ENCODE measurements around the gene SLC25A45.
"Not testable (repeated sequence)": the region's sequence is repeated elsewhere in the genome, so short reads cannot be mapped to it uniquely, and the experiment has no call there.

The SLC25A45 gene

DNA sequence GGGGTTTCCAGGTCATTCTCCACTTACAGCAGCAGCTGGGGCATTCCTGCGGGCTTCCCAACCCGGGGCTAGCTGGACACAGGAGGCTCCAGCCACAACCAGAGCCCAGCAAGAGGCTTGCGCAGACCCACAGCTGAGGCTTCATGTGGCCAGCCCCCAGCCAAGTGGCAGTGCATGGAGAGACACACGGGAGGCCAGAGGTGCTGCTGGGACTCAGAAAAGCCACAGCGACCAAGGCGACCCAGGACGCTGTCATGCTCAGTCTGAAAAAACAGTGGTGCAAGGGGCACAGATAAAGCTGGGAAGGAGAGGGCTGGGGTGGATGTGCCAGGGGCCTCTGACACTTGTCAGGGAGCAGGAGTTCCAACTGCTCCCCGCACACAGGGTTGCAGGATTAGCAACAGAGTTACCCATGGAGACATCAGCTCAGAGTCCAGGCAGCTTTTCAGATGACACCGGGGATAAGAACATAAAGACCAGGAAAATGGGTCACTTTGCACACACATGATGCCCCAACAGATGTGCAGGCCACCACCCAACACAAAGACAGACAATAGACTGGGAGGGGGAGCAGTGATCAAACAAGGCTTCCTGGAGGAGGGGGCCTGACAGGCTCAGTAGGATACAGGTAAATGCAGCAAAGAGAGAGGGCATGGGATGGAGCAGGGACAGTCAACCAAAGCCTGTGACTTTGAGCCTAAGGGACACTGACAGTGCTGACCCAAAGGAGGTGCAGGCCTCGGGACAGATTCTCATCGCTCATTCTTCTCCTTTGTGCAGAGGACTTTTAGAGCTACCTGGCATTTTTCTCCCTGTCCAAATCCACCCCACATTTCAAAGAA lies 33.3 kb upstream of the SLC25A45 start:
- H3K9me3 ChIP-seq, result no peaks in the 10 kb centered on the region
- TF ChIP-seq CTCF (IDR thresholded peaks at IDR 0.05; ENCODE audit: low read depth, low read length), result no peak
- H3K27me3 ChIP-seq, result no peaks in the 10 kb centered on the region
- H3K4me3 ChIP-seq (ENCODE audit: low read depth, low read length), result peak overlapping the region; percentile 33
- H3K4me1 ChIP-seq, result peaks cover 18% of the 10 kb centered on the region
- DNase-seq, result no peak
- H3K36me3 ChIP-seq, result no peaks in the 10 kb centered on the region

DNA sequence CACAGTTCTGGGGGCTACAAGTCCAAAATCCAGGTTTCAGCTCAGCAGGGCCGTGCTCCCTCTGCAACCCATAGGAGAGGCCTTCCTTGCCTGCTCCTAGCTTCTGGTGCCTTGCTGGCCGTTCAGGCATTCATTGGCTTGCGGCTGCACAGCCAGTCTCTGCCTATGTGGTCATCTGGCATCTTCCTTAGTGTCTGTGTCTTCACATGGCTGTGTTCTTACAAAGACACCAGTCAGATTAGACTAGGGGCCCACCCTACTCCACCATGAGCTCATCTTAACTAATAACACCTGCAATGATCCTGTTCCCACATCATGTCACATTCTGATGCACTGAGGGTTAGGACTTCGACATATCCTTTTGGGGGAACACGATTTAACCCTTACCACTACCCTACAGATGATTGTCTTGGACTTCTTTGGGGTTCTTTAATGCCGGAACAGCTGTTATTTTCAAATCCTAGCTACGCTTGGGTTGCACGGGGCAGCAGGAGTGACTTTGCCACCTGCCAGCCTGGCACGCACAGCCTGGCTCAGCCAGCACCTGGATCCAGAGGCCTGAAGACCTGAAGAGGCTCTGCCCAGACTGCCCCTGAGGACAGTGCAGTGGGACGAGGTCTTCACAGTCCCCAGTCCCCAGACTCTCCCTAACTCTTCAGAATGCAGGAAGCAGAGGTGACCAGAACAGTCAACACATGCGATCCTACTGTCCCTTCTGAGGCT lies 32.5 kb upstream of the SLC25A45 start:
- Histone ChIP-seq H3K9me3 (no peaks in the 10 kb centered on the region), H3K36me3 (no peaks in the 10 kb centered on the region), H3K4me1 (peaks cover 14% of the 10 kb centered on the region), H3K4me3 (ENCODE audit: low read depth, low read length) (no peak overlapping the region), H3K27me3 (no peaks in the 10 kb centered on the region)
- no peak for TF ChIP-seq CTCF (IDR thresholded peaks at IDR 0.05; ENCODE audit: low read depth, low read length)
- no peak for DNase-seq

- H3K9me3 ChIP-seq; H3K36me3 ChIP-seq; DNase-seq; H3K4me3 ChIP-seq (ENCODE audit: low read depth, low read length); H3K4me1 ChIP-seq; H3K27me3 ChIP-seq: not testable (repeated sequence)
These were observed 30.7 kb upstream of the SLC25A45 start for GRCh38 chr11:65413077-65413664.

DNA sequence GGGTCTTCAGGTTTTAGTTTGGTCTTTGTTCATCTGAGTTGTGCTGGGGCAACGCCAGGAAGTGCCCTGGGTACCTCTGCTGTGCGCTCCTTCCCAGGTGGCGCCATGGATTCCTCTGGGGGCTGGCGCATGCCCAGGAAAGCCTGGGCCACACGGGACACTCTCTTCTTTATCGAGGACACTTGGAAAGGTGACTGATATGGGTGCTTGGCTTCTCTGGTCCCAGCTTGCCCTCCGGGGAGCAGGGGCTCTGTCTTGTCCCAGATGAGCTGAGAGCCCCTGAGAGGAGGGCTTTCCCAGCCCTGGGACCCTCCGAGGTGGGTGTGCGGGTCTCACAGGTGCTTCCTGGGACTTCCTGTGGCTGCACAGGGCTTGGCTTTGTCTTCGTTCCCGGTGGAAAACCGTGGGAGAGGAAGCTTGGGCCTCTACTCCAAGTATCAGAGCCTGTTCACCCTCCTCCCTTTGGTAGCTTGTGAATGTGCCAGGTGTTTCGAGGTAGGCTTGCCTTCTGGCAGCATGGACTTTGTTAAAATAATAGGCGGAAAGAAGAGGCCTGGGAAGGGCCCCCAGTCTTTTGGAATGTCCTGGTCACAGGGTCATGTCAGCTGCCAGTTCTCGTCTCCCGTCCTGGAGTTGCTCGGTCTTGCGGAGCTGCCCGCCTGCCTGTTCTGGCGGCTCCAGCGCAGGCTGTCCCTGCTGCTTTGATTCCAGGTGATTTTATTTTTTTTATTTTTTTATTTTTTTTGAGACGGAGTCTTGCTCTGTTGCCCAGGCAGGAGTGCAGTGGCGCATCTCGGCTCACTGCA lies 30.0 kb upstream of the SLC25A45 start:
- Histone ChIP-seq H3K27me3 (no peaks in the 10 kb centered on the region), H3K9me3 (no peaks in the 10 kb centered on the region), H3K36me3 (no peaks in the 10 kb centered on the region), H3K4me3 (ENCODE audit: low read depth, low read length) (no peak overlapping the region), H3K4me1 (peaks cover 5% of the 10 kb centered on the region)
- no peak for TF ChIP-seq CTCF (IDR thresholded peaks at IDR 0.05; ENCODE audit: low read depth, low read length)
- no peak for DNase-seq

DNA sequence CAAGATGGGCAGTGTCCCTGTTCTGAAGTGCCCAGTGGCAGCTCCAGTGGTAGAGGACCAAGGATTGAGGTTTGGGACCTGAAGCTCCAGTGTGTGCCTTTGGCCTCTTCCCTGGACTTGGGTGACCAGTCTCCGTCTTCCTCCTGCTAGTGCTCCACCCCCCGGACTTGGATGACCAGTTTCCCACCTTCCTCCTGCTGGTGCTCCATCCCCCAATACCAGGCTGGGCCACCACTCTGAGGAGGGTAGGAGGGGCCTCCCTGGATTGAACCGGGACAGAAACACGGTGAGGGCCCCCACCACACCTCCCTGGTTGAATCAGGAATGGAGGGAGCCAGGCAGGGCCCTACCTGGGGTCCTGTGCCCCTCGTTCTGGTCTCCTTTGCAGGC lies 29.2 kb upstream of the SLC25A45 start:
- H3K4me3 ChIP-seq (ENCODE audit: low read depth, low read length), result no peak overlapping the region
- H3K4me1 ChIP-seq, result peaks cover 5% of the 10 kb centered on the region
- DNase-seq, result no peak
- H3K9me3 ChIP-seq, result no peaks in the 10 kb centered on the region
- H3K27me3 ChIP-seq, result no peaks in the 10 kb centered on the region
- no peaks in the 10 kb centered on the region for H3K36me3 ChIP-seq
- TF ChIP-seq CTCF (IDR thresholded peaks at IDR 0.05; ENCODE audit: low read depth, low read length), result no peak

Data from BE2C (cell line).